Psoas muscle (tissue), 8 donors: Measurements from ENCODE around the gene USP14. TPM values are rescaled to one million over a fixed set of nuclear protein-coding genes. Genes with fewer than 3 reads are reported as not detected.

Experiments
- ATAC-seq, 4 donors: fragments of 200-7000 bp; cut with Tn5 transposase; one replicate each; pipeline ENCODE4 v1.9.1; 2020; ENCODE audit warnings: moderate library complexity in 3 of 4, mild to moderate bottlenecking in 2 of 4
- DNase-seq, 2 donors: peaks; one replicate each; pipeline ENCODE4 v3.0.0-alpha.2; 2020
- H3K27ac ChIP-seq: fragments of 200-600 bp; one replicate; pipeline ENCODE4 v1.8.0; 2022
- H3K27me3 ChIP-seq, 3 donors: fragments of 200-600 bp in 1 of 3; one replicate each; pipeline versions ENCODE4 v1.6.1 to v1.8.0; 2013 to 2022; ENCODE audit warnings: low read length in 2 of 3, mild to moderate bottlenecking in 2 of 3, moderate library complexity in 1 of 3; ENCODE audit not compliant: insufficient read depth in 3 of 3
- H3K36me3 ChIP-seq, 2 donors: fragments of 200-600 bp in 1 of 2; one replicate each; pipeline versions ENCODE4 v1.6.1 to v1.8.0; 2013 to 2022; ENCODE audit warnings: low read depth in 1 of 2, mild to moderate bottlenecking in 1 of 2, moderate library complexity in 1 of 2; ENCODE audit not compliant: insufficient read depth in 1 of 2
- H3K4me1 ChIP-seq: fragments of 200-600 bp; one replicate; pipeline ENCODE4 v1.8.0; 2022
- H3K4me3 ChIP-seq: fragments of 200-600 bp; one replicate; pipeline ENCODE4 v1.8.0; 2022; ENCODE audit warnings: mild to moderate bottlenecking
- H3K9me3 ChIP-seq: fragments of 200-600 bp; one replicate; pipeline ENCODE4 v1.8.0; 2022
- WGBS, 3 donors: extraction: QIAGEN DNeasy Blood & Tissue Kit; methylation state at CpG; one replicate each; pipeline versions ENCODE4 v1.1.6 to v1.1.7; 2013; 5-methylcytosine and 5-hydroxymethylcytosine counted together
- intact Hi-C, 2 donors: fragments of 100-400 bp; cut with DNase I; formaldehyde crosslinking; loops; one replicate each; pipeline versions ENCODE4 v1.11.0 to v1.14.2; 2022
- polyA plus RNA-seq, 3 donors: library from polyadenylated mRNA; stranded (reverse); fragments of 200-250 nt; gene quantifications; one replicate each; pipeline ENCODE4 v1.2.3, GENCODE V29; 2013
- total RNA-seq, 4 donors: library from RNA; stranded (reverse); fragmentation: NEBNext Ultra II Directional in 2 of 4; extraction: Animal tissue kit (Norgen Biotek cat#: 25700) in 2 of 4; gene quantifications; one replicate each; pipeline versions ENCODE4 v1.2.1 to v1.2.4, GENCODE V29; 2021 to 2023
- TF ChIP-seq, protein P1 (sequence below): fragments of 200-600 bp; IDR thresholded peaks from one replicate; pipeline ENCODE4 v1.8.0; 2022; ENCODE audit warnings: antibody characterized with exemption
- donor health status: healthy with polysubstance abuse.
- donor health status: DM: no; HTN: no; CAD: no; lungs with moderate emphysema.
- donor health status: Bipolar disorder and iron deficiency.
- donor health status: healthy.
- donor health status: DM: yes; HTN: yes; CAD: no.
- donor health status: DM: no; HTN: no; CAD: no.
- donor health status: DM: no; HTN: no; CAD: no.
- donor health status: DM: yes; HTN: yes; CAD: no.

The USP14 gene
- total and polyA plus RNA-seq, 7 donors: 40.7 to 166 (median 73.5) TPM

DNA sequence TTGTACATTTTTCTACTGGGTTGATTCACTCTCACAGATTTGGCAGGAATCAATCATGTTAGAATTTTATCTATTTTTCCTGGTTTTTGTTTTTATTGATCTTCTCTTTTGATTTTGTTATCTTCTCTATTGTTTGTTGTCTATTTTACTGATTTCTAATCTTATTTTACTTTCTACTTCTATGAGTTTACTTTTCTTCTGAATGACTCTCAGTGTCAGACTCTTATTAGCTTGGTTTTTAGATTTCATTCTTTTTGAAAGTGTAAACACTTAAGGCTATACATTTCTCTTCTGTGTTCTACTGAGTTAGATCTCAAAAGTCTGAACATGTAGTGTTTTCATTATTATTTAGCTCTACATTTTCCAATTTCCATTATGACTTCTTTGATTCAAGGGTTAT, 62.4 kb downstream of the USP14 start:
- Histone ChIP-seq H3K27me3 (no peaks in the 10 kb centered on the region), H3K36me3 (peaks cover 4 to 91% of the 10 kb centered on the region in 2 donors), H3K4me1 (no peaks in the 10 kb centered on the region), H3K9me3 (no peaks in the 10 kb centered on the region), H3K27ac (no peak overlapping the region), H3K4me3 (no peak overlapping the region)
- TF ChIP-seq, protein P1, sequence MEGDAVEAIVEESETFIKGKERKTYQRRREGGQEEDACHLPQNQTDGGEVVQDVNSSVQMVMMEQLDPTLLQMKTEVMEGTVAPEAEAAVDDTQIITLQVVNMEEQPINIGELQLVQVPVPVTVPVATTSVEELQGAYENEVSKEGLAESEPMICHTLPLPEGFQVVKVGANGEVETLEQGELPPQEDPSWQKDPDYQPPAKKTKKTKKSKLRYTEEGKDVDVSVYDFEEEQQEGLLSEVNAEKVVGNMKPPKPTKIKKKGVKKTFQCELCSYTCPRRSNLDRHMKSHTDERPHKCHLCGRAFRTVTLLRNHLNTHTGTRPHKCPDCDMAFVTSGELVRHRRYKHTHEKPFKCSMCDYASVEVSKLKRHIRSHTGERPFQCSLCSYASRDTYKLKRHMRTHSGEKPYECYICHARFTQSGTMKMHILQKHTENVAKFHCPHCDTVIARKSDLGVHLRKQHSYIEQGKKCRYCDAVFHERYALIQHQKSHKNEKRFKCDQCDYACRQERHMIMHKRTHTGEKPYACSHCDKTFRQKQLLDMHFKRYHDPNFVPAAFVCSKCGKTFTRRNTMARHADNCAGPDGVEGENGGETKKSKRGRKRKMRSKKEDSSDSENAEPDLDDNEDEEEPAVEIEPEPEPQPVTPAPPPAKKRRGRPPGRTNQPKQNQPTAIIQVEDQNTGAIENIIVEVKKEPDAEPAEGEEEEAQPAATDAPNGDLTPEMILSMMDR: no peak
- intact Hi-C loops: no loop called here
- ATAC-seq: no peak
- no peak for DNase-seq

DNA sequence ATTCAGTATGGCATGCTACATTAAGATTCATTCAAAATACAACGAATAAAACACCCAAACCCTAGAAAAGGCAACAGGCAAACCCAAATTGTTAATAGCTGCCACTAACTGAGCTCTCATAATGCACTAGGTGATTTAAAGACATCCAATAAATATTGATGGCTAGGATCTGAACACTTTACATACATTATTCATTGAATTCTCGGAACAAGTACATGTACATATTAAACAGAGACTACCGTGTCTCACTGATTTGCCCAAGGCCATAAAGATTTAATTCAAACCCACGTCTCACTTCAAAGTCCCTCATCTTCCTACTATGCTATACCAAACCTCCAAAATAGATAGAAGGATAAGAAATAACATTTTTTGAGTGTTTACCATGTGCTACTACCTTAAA, 67.4 kb downstream of the USP14 start:
- H3K36me3 ChIP-seq: peaks cover 4 to 69% of the 10 kb centered on the region in 2 donors
- WGBS, 3 donors: 92 to 94% (median 94%) methylated on average over 4 of the region's 4 CpGs
- DNase-seq: no peak
- no peaks in the 10 kb centered on the region for H3K27me3 ChIP-seq
- no peaks in the 10 kb centered on the region for H3K9me3 ChIP-seq
- H3K4me1 ChIP-seq: no peaks in the 10 kb centered on the region
- TF ChIP-seq, protein P1: no peak
- H3K4me3 ChIP-seq: no peak overlapping the region
- intact Hi-C loops: no loop called here
- no peak for ATAC-seq
- no peak overlapping the region for H3K27ac ChIP-seq

- TF ChIP-seq, protein P1: no peak
- Histone ChIP-seq H3K4me1 (no peaks in the 10 kb centered on the region), H3K27me3 (no peaks in the 10 kb centered on the region), H3K36me3 (peaks cover 4 to 55% of the 10 kb centered on the region in 2 donors), H3K4me3 (no peak overlapping the region), H3K9me3 (no peaks in the 10 kb centered on the region), H3K27ac (no peak overlapping the region)
- no peak for DNase-seq
- no peak for ATAC-seq
- intact Hi-C loops: no loop called here
- WGBS, 3 donors: 90 to 92% (median 92%) methylated on average over 6 of the region's 6 CpGs
These were observed 69.0 kb downstream of the USP14 start for GRCh38 chr18:227374-227773.

- Histone ChIP-seq H3K9me3 (no peaks in the 10 kb centered on the region), H3K27me3 (no peaks in the 10 kb centered on the region), H3K27ac (no peak overlapping the region), H3K36me3 (peaks cover 2 to 50% of the 10 kb centered on the region in 2 donors), H3K4me1 (no peaks in the 10 kb centered on the region), H3K4me3 (no peak overlapping the region)
- TF ChIP-seq, protein P1: no peak
- ATAC-seq (no peak), DNase-seq (no peak)
- WGBS, 3 donors: 90 to 93% (median 91%) methylated on average over 4 of the region's 4 CpGs
- intact Hi-C loops: no loop called here
These were observed 69.5 kb downstream of the USP14 start for GRCh38 chr18:227902-228301.

DNA sequence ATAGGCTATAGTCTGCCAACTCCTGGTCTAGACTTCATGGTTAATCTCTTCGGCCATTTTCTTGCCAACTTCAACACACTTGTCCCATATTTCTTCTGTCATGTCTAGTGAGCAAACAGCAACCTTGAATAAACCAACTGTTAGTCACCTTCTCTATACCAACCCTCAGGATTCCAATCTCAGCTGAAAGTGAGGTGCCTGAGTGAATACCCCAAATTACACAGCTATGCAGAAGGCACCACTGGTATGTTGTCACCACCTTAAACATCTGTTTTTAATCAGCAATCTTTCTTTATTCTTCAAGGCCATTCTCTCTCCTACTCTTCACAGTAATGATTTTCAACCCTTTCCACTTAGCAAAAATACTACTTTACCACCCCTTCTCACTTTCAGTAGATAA, 70.2 kb downstream of the USP14 start:
- H3K4me3 ChIP-seq: no peak overlapping the region
- peaks cover 2 to 43% of the 10 kb centered on the region in 2 donors for H3K36me3 ChIP-seq
- intact Hi-C loops: no loop called here
- DNase-seq: no peak
- WGBS, 3 donors: 84 to 91% (median 84%) methylated on average over 1 of the region's 1 CpG
- TF ChIP-seq, protein P1: no peak
- no peaks in the 10 kb centered on the region for H3K4me1 ChIP-seq
- ATAC-seq: no peak
- no peaks in the 10 kb centered on the region for H3K27me3 ChIP-seq
- H3K9me3 ChIP-seq: no peaks in the 10 kb centered on the region
- no peak overlapping the region for H3K27ac ChIP-seq
